ENCODE data around the gene KCNQ4. TPM values are rescaled to one million over a fixed set of nuclear protein-coding genes. Genes with fewer than 3 reads are reported as not detected.

The KCNQ4 gene
- 0.02 TPM for total RNA-seq (2013)
- polyA plus RNA-seq (under 1 TPM in 1 of 3 donors, not detected in 2; 0.13 TPM), polyA minus RNA-seq (under 0.01 and 0.08 TPM in 2 replicates), total RNA-seq (0.07 to 2.1 (median 0.30) reads per million in 11 experiments)

GRCh38 chr1:40783001-40783905 lies at the start of gene KCNQ4:
TSS of gene KCNQ4 (plus strand) at chr1:40783787. CDS start at chr1:40784094, 307 bp downstream.
- WGBS (ENCODE audit: insufficient coverage) = 4% methylated on average over 47 of the region's 73 CpGs
- H3K36me3 Mint-ChIP-seq = peaks cover 10 to 11% of the 10 kb centered on the region in 2 donors
- DNase-seq = no peak
- intact Hi-C loops (cut with micrococcal nuclease) = no loop called here
- peaks cover 45 to 58% (median 45%) of the 10 kb centered on the region in 3 donors for H3K27me3 Mint-ChIP-seq (ENCODE audit: low read depth in 3 of 3)
- H4K20me1 ChIP-seq (ENCODE audit: insufficient read depth, low read length) = no peaks in the 10 kb centered on the region
- H3K4me1 Mint-ChIP-seq = peaks cover 13% of the 10 kb centered on the region
- peaks cover 0 to 9% of the 10 kb centered on the region in 2 donors for H3K9me3 ChIP-seq (replicated peaks in 1 of 2; ENCODE audit: control insufficient read depth in 1 of 2, insufficient read depth in 1 of 2, low read length in 2 of 2)
- peaks cover 18 to 44% of the 10 kb centered on the region in 2 donors for H3K27me3 ChIP-seq (ENCODE audit: control insufficient read depth in 2 of 2, insufficient read depth in 2 of 2, low read length in 2 of 2)
- H3K4me2 ChIP-seq (replicated peaks; ENCODE audit: extremely low read depth, low read length, poor library complexity, severe bottlenecking) = peak within 1 kb of the TSS; percentile 64
- H3K79me2 ChIP-seq (ENCODE audit: insufficient read depth, low read length) = no peaks in the 10 kb centered on the region
- H3K4me3 Mint-ChIP-seq = peak within 1 kb of the TSS; percentile 76 to 90
- H3K27ac Mint-ChIP-seq = peak within 1 kb of the TSS in 1 of 7 donors; percentile 15
- no peak within 1 kb of the TSS for H2AFZ ChIP-seq (ENCODE audit: insufficient read depth, low read depth, low read length, poor library complexity, severe bottlenecking)
- H3K36me3 ChIP-seq (replicated peaks in 1 of 2; ENCODE audit: control insufficient read depth in 1 of 2, insufficient read depth in 2 of 2, low read length in 2 of 2) = no peaks in the 10 kb centered on the region
- TF ChIP-seq CTCF (IDR thresholded peaks at IDR 0.05) = no peak
- H3K27ac ChIP-seq (ENCODE audit: low read depth in 1 of 2, low read length in 2 of 2) = no peak within 1 kb of the TSS
- H3K4me1 ChIP-seq (ENCODE audit: control insufficient read depth in 1 of 2, insufficient read depth in 2 of 2, low read length in 2 of 2) = peaks cover 9 to 16% of the 10 kb centered on the region in 2 donors
- peak within 1 kb of the TSS in 1 of 3 experiments; percentile 59 for H3K4me3 ChIP-seq (replicated peaks in 1 of 3; ENCODE audit: low read depth in 2 of 3, low read length in 3 of 3)
- H3K9ac ChIP-seq (ENCODE audit: insufficient read depth, low read length, poor library complexity, severe bottlenecking) = no peak within 1 kb of the TSS
- peaks cover 0 to 10% (median 4%) of the 10 kb centered on the region in 7 donors for H3K9me3 Mint-ChIP-seq

GRCh38 chr1:40734882-40735628 lies 48.5 kb upstream of the KCNQ4 start:
- H4K20me1 ChIP-seq (ENCODE audit: insufficient read depth, low read length) = peaks cover 98% of the 10 kb centered on the region
- H3K9ac ChIP-seq (ENCODE audit: insufficient read depth, low read length, poor library complexity, severe bottlenecking) = no peak overlapping the region
- peaks cover 21% of the 10 kb centered on the region for H3K4me1 Mint-ChIP-seq

More at GRCh38 chr1:40734882-40735628, 48.5 kb upstream of the KCNQ4 start:
- 88% methylated on average over 1 of the region's 8 CpGs for WGBS (ENCODE audit: insufficient coverage)
- H3K79me2 ChIP-seq (ENCODE audit: insufficient read depth, low read length) = peaks cover 95% of the 10 kb centered on the region
- no peaks in the 10 kb centered on the region for H3K27me3 Mint-ChIP-seq (ENCODE audit: low read depth in 3 of 3)
- TF ChIP-seq CTCF (IDR thresholded peaks at IDR 0.05) = no peak
- no peak overlapping the region for H3K4me3 ChIP-seq (replicated peaks in 1 of 3; ENCODE audit: low read depth in 2 of 3, low read length in 3 of 3)
- no peak overlapping the region for H2AFZ ChIP-seq (ENCODE audit: insufficient read depth, low read depth, low read length, poor library complexity, severe bottlenecking)
- no peaks in the 10 kb centered on the region for H3K9me3 ChIP-seq (replicated peaks in 1 of 2; ENCODE audit: control insufficient read depth in 1 of 2, insufficient read depth in 1 of 2, low read length in 2 of 2)
- H3K27me3 ChIP-seq (ENCODE audit: control insufficient read depth in 2 of 2, insufficient read depth in 2 of 2, low read length in 2 of 2) = no peaks in the 10 kb centered on the region
- H3K36me3 Mint-ChIP-seq = peaks cover 20 to 28% of the 10 kb centered on the region in 2 donors
- no peak overlapping the region for H3K4me2 ChIP-seq (replicated peaks; ENCODE audit: extremely low read depth, low read length, poor library complexity, severe bottlenecking)
- peaks cover 17 to 27% of the 10 kb centered on the region in 2 donors for H3K36me3 ChIP-seq (replicated peaks in 1 of 2; ENCODE audit: control insufficient read depth in 1 of 2, insufficient read depth in 2 of 2, low read length in 2 of 2)
- H3K4me1 ChIP-seq (ENCODE audit: control insufficient read depth in 1 of 2, insufficient read depth in 2 of 2, low read length in 2 of 2) = peaks cover 8 to 11% of the 10 kb centered on the region in 2 donors
- peak overlapping the region in 2 of 7 donors; percentile 25 to 45 for H3K27ac Mint-ChIP-seq
- intact Hi-C loops (cut with micrococcal nuclease) = no loop called here
- DNase-seq = no peak
- H3K9me3 Mint-ChIP-seq = no peaks in the 10 kb centered on the region
- no peak overlapping the region for H3K27ac ChIP-seq (ENCODE audit: low read depth in 1 of 2, low read length in 2 of 2)
- H3K4me3 Mint-ChIP-seq = no peak overlapping the region

All from CD14-positive monocyte (primary cell).